ENCODE results near the gene RAPGEF2. TPM values are rescaled to one million over a fixed set of nuclear protein-coding genes. Genes with fewer than 3 reads are reported as not detected.

RAPGEF2 gene
- total RNA-seq, 4 donors from 2014 or later, result 47.2 to 105 (median 50.2) TPM

- no peak for TF ChIP-seq CTCF (IDR thresholded peaks at IDR 0.05)
- ATAC-seq (ENCODE audit: low FRiP score) (no peak), DNase-seq (ENCODE audit: low spot score) (no peak)
Observed at GRCh38 chr4:159210975-159211374, 108.1 kb downstream of the RAPGEF2 start.

GRCh38 chr4:159212675-159213293 lies 109.9 kb downstream of the RAPGEF2 start:
- ATAC-seq (ENCODE audit: low FRiP score) (no peak), DNase-seq (ENCODE audit: low spot score) (no peak)
- no peak for TF ChIP-seq CTCF (IDR thresholded peaks at IDR 0.05)

GRCh38 chr4:159216834-159217233 lies 114.0 kb downstream of the RAPGEF2 start:
- TF ChIP-seq CTCF (IDR thresholded peaks at IDR 0.05), result no peak
- no peak for ATAC-seq (ENCODE audit: low FRiP score)

GRCh38 chr4:159219862-159220261 lies 117.0 kb downstream of the RAPGEF2 start:
- DNase-seq (ENCODE audit: low spot score) (no peak), ATAC-seq (ENCODE audit: low FRiP score) (no peak)
- no peak for TF ChIP-seq CTCF (IDR thresholded peaks at IDR 0.05)

More at GRCh38 chr4:159216834-159217233, 114.0 kb downstream of the RAPGEF2 start:
- DNase-seq (ENCODE audit: low spot score), result no peak

GRCh38 chr4:159220353-159220752 lies 117.5 kb downstream of the RAPGEF2 start:
- no peak for TF ChIP-seq CTCF (IDR thresholded peaks at IDR 0.05)
- ATAC-seq (ENCODE audit: low FRiP score), result no peak
- DNase-seq (ENCODE audit: low spot score), result no peak

- DNase-seq (ENCODE audit: low spot score) (no peak), ATAC-seq (ENCODE audit: low FRiP score) (no peak)
- no peak for TF ChIP-seq CTCF (IDR thresholded peaks at IDR 0.05)
Observed at GRCh38 chr4:159221280-159221679, 118.4 kb downstream of the RAPGEF2 start.

GRCh38 chr4:159222043-159222552 lies 119.2 kb downstream of the RAPGEF2 start:
- DNase-seq (ENCODE audit: low spot score) (no peak), ATAC-seq (ENCODE audit: low FRiP score) (no peak)
- no peak for TF ChIP-seq CTCF (IDR thresholded peaks at IDR 0.05)
